ENCODE results near the gene CRNKL1.

DNA sequence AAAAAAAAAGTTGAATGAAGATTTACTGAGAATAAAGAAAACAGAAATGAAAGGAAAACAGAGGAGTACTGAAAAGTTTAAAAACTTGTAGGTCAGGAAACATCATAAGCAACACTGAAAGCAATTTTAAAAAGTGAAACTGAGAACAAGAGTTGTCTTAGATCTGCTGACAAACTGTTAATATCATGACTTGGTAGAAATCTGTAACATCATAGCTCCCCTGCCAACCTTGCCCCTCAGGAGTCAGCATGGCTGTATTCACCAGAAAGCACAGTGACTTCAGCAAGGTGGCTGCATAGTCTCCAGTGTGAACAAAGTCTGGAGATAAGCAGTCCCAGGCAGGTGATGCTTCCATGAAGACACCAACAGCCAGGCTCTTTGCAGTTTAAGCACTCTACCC, 29.8 kb downstream of the CRNKL1 start:
- TF ChIP-seq, protein P1, sequence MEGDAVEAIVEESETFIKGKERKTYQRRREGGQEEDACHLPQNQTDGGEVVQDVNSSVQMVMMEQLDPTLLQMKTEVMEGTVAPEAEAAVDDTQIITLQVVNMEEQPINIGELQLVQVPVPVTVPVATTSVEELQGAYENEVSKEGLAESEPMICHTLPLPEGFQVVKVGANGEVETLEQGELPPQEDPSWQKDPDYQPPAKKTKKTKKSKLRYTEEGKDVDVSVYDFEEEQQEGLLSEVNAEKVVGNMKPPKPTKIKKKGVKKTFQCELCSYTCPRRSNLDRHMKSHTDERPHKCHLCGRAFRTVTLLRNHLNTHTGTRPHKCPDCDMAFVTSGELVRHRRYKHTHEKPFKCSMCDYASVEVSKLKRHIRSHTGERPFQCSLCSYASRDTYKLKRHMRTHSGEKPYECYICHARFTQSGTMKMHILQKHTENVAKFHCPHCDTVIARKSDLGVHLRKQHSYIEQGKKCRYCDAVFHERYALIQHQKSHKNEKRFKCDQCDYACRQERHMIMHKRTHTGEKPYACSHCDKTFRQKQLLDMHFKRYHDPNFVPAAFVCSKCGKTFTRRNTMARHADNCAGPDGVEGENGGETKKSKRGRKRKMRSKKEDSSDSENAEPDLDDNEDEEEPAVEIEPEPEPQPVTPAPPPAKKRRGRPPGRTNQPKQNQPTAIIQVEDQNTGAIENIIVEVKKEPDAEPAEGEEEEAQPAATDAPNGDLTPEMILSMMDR (IDR thresholded peaks at IDR 0.05) = no peak
- TF ChIP-seq EP300 (IDR thresholded peaks at IDR 0.05; ENCODE audit: low read depth) (no peak), POLR2A (IDR thresholded peaks at IDR 0.05) (no peak), POLR2AphosphoS5 (IDR thresholded peaks at IDR 0.05) (no peak)

Data from transverse colon (tissue), 4 donors.